ENCODE measurements around the gene HDAC10.
A peak's percentile ranks its signal among the peaks of the same experiment; 100 is the strongest.

Gene HDAC10

DNA sequence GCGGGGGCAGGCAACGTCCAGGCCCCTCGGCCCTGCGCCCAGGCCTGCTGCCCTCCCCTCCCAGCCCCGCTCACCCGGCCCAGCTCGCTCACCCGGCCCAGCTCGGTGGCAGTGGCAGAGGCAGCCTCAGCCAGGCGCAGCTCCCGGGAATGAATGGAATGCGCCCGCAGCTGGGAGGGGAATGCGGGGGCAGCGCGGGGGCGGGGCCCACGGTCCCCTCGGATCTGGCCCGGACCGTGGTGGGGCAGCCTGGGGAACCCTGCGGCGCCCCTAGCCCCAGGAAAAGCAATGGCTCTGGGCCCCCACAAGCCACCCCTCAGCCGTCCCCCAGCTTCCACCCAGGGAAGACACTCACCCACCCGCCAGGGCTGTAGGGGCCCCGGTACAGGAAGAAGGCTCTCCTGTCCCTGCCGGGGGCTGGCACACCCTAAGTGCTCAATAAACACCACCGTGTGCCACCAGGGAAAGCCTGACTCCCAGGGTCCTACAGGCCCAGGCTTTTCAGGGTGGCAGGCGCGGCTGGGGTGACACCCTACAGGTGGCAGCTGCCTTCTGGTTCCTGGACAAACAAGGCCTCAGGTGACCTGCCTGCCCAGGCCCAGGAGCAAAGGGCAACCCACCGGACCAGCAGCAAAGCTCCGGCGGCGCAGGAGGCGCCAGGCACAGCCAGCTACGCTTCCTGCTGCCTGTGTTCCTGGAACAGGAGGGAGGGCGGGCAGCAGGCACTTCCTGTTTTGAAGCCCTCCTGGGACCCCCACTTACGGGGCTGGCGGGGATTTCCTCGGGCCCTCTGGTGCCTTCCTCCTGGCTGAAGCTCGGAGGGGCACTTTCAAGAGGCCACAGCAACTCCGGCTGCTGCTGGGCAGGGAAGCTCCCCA is 42.6 kb upstream of the HDAC10 start:
- no peaks in the 10 kb centered on the region for H3K27me3 ChIP-seq (ENCODE audit: control insufficient read depth in 1 of 2, insufficient read depth in 2 of 2, low read length in 2 of 2)
- H3K9ac ChIP-seq (ENCODE audit: low read length in 2 of 2), result peak overlapping the region; percentile 36 to 60
- peaks cover 58% of the 10 kb centered on the region for H3K4me1 ChIP-seq (ENCODE audit: control insufficient read depth, insufficient read depth, low read length)
- H3K4me3 ChIP-seq (ENCODE audit: low read length in 2 of 2), result peak overlapping the region in 1 of 2 donors; percentile 62
- peaks cover 13 to 15% of the 10 kb centered on the region in 2 donors for H3K36me3 ChIP-seq (ENCODE audit: control insufficient read depth in 2 of 2, insufficient read depth in 2 of 2, low read length in 2 of 2)
- H3K9me3 ChIP-seq (ENCODE audit: control insufficient read depth in 2 of 2, low read length in 2 of 2), result no peaks in the 10 kb centered on the region
- H3K27ac ChIP-seq (ENCODE audit: low read length), result peak overlapping the region; percentile 76

DNA sequence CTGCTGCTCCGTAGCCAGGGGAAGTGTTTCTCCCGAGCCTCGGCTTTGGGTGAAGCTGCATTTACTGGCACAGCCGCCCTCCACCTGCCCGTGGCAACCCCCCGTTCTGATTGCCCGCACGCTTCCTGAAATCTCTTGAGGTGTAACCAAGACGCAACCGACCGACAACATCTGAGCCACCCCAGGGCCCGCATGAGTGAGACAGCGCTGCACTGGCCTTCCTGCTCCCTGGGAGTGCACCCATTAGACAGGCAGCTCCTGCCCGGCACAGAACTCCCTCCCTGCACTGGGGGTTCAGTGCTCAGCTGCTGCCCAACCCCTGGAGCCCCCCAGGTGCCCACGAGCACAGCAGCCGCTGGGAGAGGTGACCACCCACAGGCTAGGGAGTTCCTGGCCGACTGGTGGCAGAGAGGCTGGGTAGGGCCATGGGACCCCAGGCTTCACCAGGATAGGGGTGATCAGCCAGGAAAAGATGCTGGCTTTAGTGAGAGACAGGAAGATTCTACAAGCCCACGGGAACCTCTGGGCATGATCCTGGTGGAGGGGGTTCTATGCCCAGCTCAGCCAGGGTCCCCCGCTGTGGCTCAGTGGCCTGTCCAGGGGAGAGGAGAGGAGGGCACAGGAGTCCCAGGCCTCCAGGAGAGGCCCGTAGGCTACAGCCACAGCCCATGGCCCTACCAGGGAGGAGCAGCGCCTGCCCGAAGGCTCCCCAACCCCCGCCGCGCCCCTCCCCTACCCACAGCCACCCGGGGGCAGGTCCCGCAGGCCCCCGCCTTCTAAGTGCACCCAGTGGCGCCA is 41.8 kb upstream of the HDAC10 start:
- H3K9ac ChIP-seq (ENCODE audit: low read length in 2 of 2), result peak overlapping the region; percentile 60 to 69
- H3K4me1 ChIP-seq (ENCODE audit: control insufficient read depth, insufficient read depth, low read length), result peaks cover 50% of the 10 kb centered on the region
- peaks cover 17 to 22% of the 10 kb centered on the region in 2 donors for H3K36me3 ChIP-seq (ENCODE audit: control insufficient read depth in 2 of 2, insufficient read depth in 2 of 2, low read length in 2 of 2)
- peak overlapping the region; percentile 76 for H3K27ac ChIP-seq (ENCODE audit: low read length)
- no peaks in the 10 kb centered on the region for H3K27me3 ChIP-seq (ENCODE audit: control insufficient read depth in 1 of 2, insufficient read depth in 2 of 2, low read length in 2 of 2)
- H3K9me3 ChIP-seq (ENCODE audit: control insufficient read depth in 2 of 2, low read length in 2 of 2), result no peaks in the 10 kb centered on the region
- H3K4me3 ChIP-seq (ENCODE audit: low read length in 2 of 2), result peak overlapping the region; percentile 25 to 62

DNA sequence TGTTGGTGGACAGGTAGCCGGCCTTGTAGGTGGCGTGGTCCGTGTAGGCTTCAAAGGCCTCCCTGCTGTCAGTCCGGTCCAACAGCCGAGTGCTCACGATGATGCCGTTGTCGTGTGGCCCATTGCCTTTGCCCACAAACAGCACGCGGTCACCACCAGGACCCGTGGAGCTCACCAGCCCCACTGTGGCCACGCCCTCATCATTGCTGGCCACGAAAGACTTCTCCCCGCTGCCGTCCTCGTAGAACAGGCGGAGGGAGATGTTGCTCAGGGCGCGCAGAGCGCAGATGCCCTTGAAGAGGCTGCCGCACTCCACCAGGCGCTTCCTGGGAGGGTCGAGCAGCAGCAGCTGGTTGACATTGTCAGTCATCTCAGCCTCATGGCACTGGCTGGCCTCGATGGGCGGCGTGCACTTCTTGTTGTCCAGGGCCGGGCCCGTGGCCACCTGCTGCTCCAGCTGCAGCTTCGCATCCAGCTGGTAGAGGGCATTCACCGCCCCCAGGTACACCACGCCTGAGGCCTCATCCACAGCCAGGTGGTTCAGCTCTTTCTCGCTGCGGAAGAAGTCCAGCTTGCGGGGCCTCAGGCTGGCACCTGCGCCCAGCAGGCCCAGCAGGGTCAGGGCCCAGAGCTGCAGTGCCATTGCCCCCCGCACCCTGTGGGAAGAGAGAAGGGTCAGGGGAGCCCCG is 39.0 kb upstream of the HDAC10 start:
- no peaks in the 10 kb centered on the region for H3K9me3 ChIP-seq (ENCODE audit: control insufficient read depth in 2 of 2, low read length in 2 of 2)
- peaks cover 28 to 32% of the 10 kb centered on the region in 2 donors for H3K36me3 ChIP-seq (ENCODE audit: control insufficient read depth in 2 of 2, insufficient read depth in 2 of 2, low read length in 2 of 2)
- no peak overlapping the region for H3K9ac ChIP-seq (ENCODE audit: low read length in 2 of 2)
- peaks cover 30% of the 10 kb centered on the region for H3K4me1 ChIP-seq (ENCODE audit: control insufficient read depth, insufficient read depth, low read length)
- no peak overlapping the region for H3K27ac ChIP-seq (ENCODE audit: low read length)
- no peaks in the 10 kb centered on the region for H3K27me3 ChIP-seq (ENCODE audit: control insufficient read depth in 1 of 2, insufficient read depth in 2 of 2, low read length in 2 of 2)
- H3K4me3 ChIP-seq (ENCODE audit: low read length in 2 of 2), result no peak overlapping the region

DNA sequence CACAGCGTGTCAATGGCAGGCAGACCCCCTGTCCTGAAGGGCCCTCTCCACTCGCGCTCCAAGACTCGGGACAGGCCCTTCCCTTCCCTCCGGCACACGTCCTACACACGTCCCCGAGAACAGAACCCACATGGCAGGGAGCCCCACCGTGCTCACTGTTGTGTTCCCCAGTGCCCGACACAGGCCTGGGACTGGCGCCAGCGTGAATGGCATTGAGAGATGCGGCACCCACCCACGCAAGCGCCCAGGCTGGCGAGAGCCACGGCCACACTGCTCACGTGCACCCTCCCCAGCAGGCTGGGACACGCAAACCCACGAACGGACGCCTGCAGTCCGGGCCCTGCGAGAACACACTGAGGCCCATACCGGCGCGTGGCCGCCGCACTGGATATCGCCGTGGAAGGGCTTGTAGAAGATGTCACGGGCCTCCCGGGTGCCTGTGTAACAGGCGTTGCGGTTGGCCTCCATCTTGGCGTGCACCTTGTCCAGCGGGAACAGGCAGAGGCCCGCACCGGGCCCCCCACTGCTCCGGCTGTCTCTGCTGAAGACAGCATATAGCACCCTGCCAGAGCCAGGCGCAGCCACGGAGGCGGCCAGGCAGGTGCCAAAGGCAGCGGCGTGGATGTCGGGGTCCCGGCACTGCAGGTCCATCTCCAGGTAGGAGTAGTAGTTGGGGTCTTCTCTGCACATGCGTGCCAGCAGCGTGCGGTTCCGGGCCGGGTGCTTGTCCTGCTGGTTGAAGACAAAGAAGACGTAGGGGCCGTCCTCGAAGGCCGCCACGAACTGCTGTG is 38.3 kb upstream of the HDAC10 start:
- no peak overlapping the region for H3K27ac ChIP-seq (ENCODE audit: low read length)
- H3K9ac ChIP-seq (ENCODE audit: low read length in 2 of 2), result no peak overlapping the region
- no peaks in the 10 kb centered on the region for H3K9me3 ChIP-seq (ENCODE audit: control insufficient read depth in 2 of 2, low read length in 2 of 2)
- H3K27me3 ChIP-seq (ENCODE audit: control insufficient read depth in 1 of 2, insufficient read depth in 2 of 2, low read length in 2 of 2), result no peaks in the 10 kb centered on the region
- H3K4me1 ChIP-seq (ENCODE audit: control insufficient read depth, insufficient read depth, low read length), result peaks cover 25% of the 10 kb centered on the region
- H3K36me3 ChIP-seq (ENCODE audit: control insufficient read depth in 2 of 2, insufficient read depth in 2 of 2, low read length in 2 of 2), result peaks cover 28 to 36% of the 10 kb centered on the region in 2 donors
- no peak overlapping the region for H3K4me3 ChIP-seq (ENCODE audit: low read length in 2 of 2)

DNA sequence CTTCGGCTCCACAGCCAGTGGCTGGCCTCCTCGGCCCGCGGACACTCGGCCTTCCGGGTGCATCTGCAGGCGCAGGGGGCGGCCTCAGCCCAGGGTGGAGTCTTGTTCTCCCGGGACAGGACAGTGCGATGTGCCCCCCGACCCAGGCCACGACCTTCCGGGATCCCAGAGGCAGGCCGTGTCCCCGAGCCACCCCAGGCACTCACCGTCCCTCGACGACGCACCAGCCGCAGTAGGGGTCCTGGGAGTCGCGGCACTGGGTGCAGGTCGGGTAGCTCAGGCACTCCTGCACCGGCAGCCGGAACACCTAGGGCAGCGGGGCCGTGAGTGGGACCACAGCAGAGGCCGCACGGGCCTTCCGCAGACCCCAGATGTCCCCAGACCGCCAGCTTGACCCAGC is 36.7 kb upstream of the HDAC10 start:
- H3K27ac ChIP-seq (ENCODE audit: low read length), result no peak overlapping the region
- peaks cover 9% of the 10 kb centered on the region for H3K4me1 ChIP-seq (ENCODE audit: control insufficient read depth, insufficient read depth, low read length)

DNA sequence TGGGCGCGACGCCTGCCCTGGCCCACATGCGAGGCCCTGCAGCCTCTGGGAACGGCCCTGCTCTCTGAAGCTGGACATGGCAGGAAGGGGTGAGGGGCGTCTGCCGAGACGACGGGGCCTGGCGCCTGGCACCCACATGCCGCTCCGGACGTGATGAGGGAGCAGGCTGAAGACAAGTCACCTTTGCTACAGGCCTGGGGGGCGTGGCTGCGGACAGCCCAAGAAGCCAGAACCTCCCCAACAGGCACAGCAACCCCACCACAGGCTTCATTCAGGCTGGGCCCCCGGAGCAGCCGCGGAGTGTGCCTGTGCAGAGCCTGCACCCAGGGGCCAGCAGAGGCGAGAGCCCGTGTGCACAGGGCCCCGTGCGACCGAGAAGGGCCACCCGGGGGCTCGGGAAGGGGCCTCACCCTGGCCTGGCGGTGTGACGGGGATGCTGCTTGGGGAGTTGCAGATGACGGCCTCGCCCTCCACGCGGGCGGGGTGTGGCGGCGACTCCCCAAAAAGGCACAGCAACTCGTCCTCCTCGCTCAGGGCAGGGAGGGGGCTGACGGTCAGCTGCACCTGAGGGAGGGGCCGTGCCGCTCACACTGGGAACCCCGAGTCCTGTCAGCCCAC is 35.7 kb upstream of the HDAC10 start:
- peaks cover 39% of the 10 kb centered on the region in 2 donors for H3K36me3 ChIP-seq (ENCODE audit: control insufficient read depth in 2 of 2, insufficient read depth in 2 of 2, low read length in 2 of 2)
- H3K9ac ChIP-seq (ENCODE audit: low read length in 2 of 2), result no peak overlapping the region
- no peak overlapping the region for H3K27ac ChIP-seq (ENCODE audit: low read length)
- H3K4me1 ChIP-seq (ENCODE audit: control insufficient read depth, insufficient read depth, low read length), result peaks cover 11% of the 10 kb centered on the region
- H3K9me3 ChIP-seq (ENCODE audit: control insufficient read depth in 2 of 2, low read length in 2 of 2), result no peaks in the 10 kb centered on the region
- no peaks in the 10 kb centered on the region for H3K27me3 ChIP-seq (ENCODE audit: control insufficient read depth in 1 of 2, insufficient read depth in 2 of 2, low read length in 2 of 2)
- H3K4me3 ChIP-seq (ENCODE audit: low read length in 2 of 2), result no peak overlapping the region

More for the DNA sequence above, 36.7 kb upstream of the HDAC10 start:
- Histone ChIP-seq H3K36me3 (ENCODE audit: control insufficient read depth in 2 of 2, insufficient read depth in 2 of 2, low read length in 2 of 2) (peaks cover 35 to 37% of the 10 kb centered on the region in 2 donors), H3K4me3 (ENCODE audit: low read length in 2 of 2) (no peak overlapping the region), H3K9ac (ENCODE audit: low read length in 2 of 2) (no peak overlapping the region), H3K27me3 (ENCODE audit: control insufficient read depth in 1 of 2, insufficient read depth in 2 of 2, low read length in 2 of 2) (no peaks in the 10 kb centered on the region), H3K9me3 (ENCODE audit: control insufficient read depth in 2 of 2, low read length in 2 of 2) (no peaks in the 10 kb centered on the region)

DNA sequence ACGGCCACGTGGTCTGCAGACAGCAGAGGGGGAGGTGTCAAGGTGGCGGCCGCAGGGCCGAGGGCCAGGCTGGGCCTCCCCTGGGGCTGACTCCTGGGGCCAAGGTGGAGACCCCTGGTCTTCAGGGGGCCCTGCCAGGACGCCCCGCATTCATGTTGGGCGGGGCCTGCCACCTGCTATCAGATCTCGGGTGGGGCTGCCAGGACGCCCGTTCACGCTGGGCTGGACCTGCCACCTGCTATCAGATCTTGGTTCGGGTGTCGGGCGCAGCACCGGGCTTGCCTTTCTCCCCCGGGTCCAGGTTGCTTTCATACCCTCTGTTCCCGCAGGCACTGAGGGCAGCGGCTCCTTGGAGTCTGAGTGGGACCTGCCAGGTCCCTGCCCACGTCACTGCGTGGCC is 35.2 kb upstream of the HDAC10 start:
- no peak overlapping the region for H3K27ac ChIP-seq (ENCODE audit: low read length)
- no peak overlapping the region for H3K9ac ChIP-seq (ENCODE audit: low read length in 2 of 2)
- H3K4me3 ChIP-seq (ENCODE audit: low read length in 2 of 2), result no peak overlapping the region
- no peaks in the 10 kb centered on the region for H3K9me3 ChIP-seq (ENCODE audit: control insufficient read depth in 2 of 2, low read length in 2 of 2)
- no peaks in the 10 kb centered on the region for H3K27me3 ChIP-seq (ENCODE audit: control insufficient read depth in 1 of 2, insufficient read depth in 2 of 2, low read length in 2 of 2)
- H3K4me1 ChIP-seq (ENCODE audit: control insufficient read depth, insufficient read depth, low read length), result peaks cover 11% of the 10 kb centered on the region
- H3K36me3 ChIP-seq (ENCODE audit: control insufficient read depth in 2 of 2, insufficient read depth in 2 of 2, low read length in 2 of 2), result peaks cover 44 to 45% of the 10 kb centered on the region in 2 donors

DNA sequence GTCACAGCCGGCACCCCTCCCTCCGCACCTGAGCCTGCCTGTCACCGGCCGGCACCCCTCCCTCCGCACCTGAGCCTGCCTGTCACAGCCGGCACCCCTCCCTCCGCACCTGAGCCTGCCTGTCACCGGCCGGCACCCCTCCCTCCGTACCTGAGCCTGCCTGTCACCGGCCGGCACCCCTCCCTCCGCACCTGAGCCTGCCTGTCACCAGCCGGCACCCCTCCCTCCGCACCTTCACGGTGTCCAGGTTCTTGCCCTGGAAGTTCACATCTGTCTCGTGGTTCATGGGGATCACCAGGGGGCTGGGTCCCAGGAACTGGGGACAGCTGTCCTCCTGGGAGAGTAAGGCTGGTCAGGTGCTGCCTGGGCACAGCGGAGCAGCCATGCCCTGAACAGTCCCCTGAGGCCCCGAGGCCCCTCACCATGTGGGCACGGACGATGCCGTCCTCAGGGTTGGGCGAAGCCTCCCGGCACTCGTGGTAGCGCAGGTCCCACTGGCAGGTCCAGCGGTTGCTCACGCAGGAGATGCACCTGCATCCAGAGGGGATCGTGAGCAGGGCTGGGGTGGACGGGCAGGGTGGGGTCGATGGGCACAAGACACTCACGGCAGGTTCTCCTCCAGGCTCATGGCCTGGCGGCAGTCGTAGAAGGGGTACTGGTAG is 34.6 kb upstream of the HDAC10 start:
- no peak overlapping the region for H3K4me3 ChIP-seq (ENCODE audit: low read length in 2 of 2)
- H3K9me3 ChIP-seq (ENCODE audit: control insufficient read depth in 2 of 2, low read length in 2 of 2), result no peaks in the 10 kb centered on the region
- H3K4me1 ChIP-seq (ENCODE audit: control insufficient read depth, insufficient read depth, low read length), result peaks cover 8% of the 10 kb centered on the region
- H3K27me3 ChIP-seq (ENCODE audit: control insufficient read depth in 1 of 2, insufficient read depth in 2 of 2, low read length in 2 of 2), result no peaks in the 10 kb centered on the region
- no peak overlapping the region for H3K9ac ChIP-seq (ENCODE audit: low read length in 2 of 2)
- peaks cover 48 to 50% of the 10 kb centered on the region in 2 donors for H3K36me3 ChIP-seq (ENCODE audit: control insufficient read depth in 2 of 2, insufficient read depth in 2 of 2, low read length in 2 of 2)
- no peak overlapping the region for H3K27ac ChIP-seq (ENCODE audit: low read length)

DNA sequence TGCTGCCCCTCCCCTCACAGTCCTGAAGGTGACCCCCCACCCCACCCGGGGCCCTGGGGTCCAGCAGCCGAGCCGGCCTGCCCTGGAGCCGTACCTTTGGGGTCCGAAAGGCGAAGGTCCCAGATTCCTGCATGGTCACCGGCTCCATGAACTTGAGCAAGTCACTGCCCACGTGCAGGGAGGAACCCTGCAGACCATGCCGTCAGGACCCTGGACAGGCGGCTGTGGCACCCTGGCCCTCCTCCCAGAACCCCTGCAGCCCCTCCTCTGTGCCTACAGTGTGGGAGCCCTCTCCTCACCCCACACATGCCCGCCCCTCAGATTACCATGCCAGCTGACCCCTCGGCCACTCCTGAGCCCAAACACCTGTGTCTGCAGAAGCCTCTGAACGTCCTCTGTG is 33.4 kb upstream of the HDAC10 start:
- no peaks in the 10 kb centered on the region for H3K27me3 ChIP-seq (ENCODE audit: control insufficient read depth in 1 of 2, insufficient read depth in 2 of 2, low read length in 2 of 2)
- peaks cover 8% of the 10 kb centered on the region for H3K4me1 ChIP-seq (ENCODE audit: control insufficient read depth, insufficient read depth, low read length)
- H3K27ac ChIP-seq (ENCODE audit: low read length), result no peak overlapping the region
- H3K36me3 ChIP-seq (ENCODE audit: control insufficient read depth in 2 of 2, insufficient read depth in 2 of 2, low read length in 2 of 2), result peaks cover 48% of the 10 kb centered on the region in 2 donors
- no peak overlapping the region for H3K9ac ChIP-seq (ENCODE audit: low read length in 2 of 2)
- no peak overlapping the region for H3K4me3 ChIP-seq (ENCODE audit: low read length in 2 of 2)
- no peaks in the 10 kb centered on the region for H3K9me3 ChIP-seq (ENCODE audit: control insufficient read depth in 2 of 2, low read length in 2 of 2)
